Breast epithelium (tissue), 4 donors: ENCODE measurements around the gene GRIK4. TPM values are rescaled to one million over a fixed set of nuclear protein-coding genes. Genes with fewer than 3 reads are reported as not detected.

Experiments used
- DNase-seq, 2 donors: peaks; one replicate each; pipeline ENCODE4 v3.0.0-alpha.2; 2019; ENCODE audit warnings: low spot score in 2 of 2
- H3K27ac ChIP-seq, 2 donors: fragments of 200-600 bp; sonication (generic) in 1 of 2; one replicate each; pipeline ENCODE4 v1.5.1; 2016 to 2019; ENCODE audit warnings: mild to moderate bottlenecking in 1 of 2
- H3K27me3 ChIP-seq, 2 donors: fragments of 200-600 bp; sonication (generic) in 1 of 2; one replicate each; pipeline versions ENCODE4 v1.5.1 to v1.6.0; 2017 to 2019; ENCODE audit warnings: control low read depth in 1 of 2, mild to moderate bottlenecking in 1 of 2
- H3K36me3 ChIP-seq: fragments of 200-600 bp; one replicate; pipeline ENCODE4 v1.5.1; 2019
- H3K4me1 ChIP-seq, 2 donors: fragments of 200-600 bp; sonication (generic); one replicate each; pipeline ENCODE4 v1.5.1; 2016 to 2019; ENCODE audit warnings: control low read depth in 1 of 2
- H3K4me3 ChIP-seq, 3 donors: fragments of 200-600 bp; sonication (generic); 1 replicate in 2 of 3; 2 replicates in 1 of 3; pipeline ENCODE4 v1.5.1; 2016 to 2019; ENCODE audit warnings: mild to moderate bottlenecking in 3 of 3, moderate library complexity in 2 of 3
- H3K9me3 ChIP-seq, 2 donors: fragments of 200-600 bp; sonication (generic) in 1 of 2; one replicate each; pipeline ENCODE4 v1.5.1; 2016 to 2019; ENCODE audit warnings: control low read depth in 1 of 2
- CTCF ChIP-seq, 3 donors: fragments of 450-650 bp; IDR thresholded peaks; one replicate each; pipeline ENCODE4 v1.5.1; 2016 to 2017; ENCODE audit warnings: antibody characterized with exemption in 3 of 3, mild to moderate bottlenecking in 3 of 3, moderate library complexity in 3 of 3
- POLR2A ChIP-seq: fragments of 450-650 bp; IDR thresholded peaks from one replicate; pipeline ENCODE4 v1.6.1; 2016; ENCODE audit warnings: antibody characterized with exemption, mild to moderate bottlenecking, moderate library complexity
- POLR2AphosphoS5 ChIP-seq, 3 donors: sonication (generic); formaldehyde crosslinking; IDR thresholded peaks; one replicate each; pipeline ENCODE4 v1.6.1; 2017; ENCODE audit warnings: antibody characterized with exemption in 3 of 3
- intact Hi-C: fragments of 100-400 bp; cut with DNase I; formaldehyde crosslinking; loops from one replicate; pipeline ENCODE4 v1.15.1; 2023; ENCODE audit warnings: low total_unique reads
- total RNA-seq, 3 donors: library from RNA; depleted of rRNA; stranded (reverse); fragments of >200 nt; gene quantifications; one replicate each; pipeline ENCODE4 v1.1.0, GENCODE V29; 2016

The GRIK4 gene
- total RNA-seq, 3 donors from 2014 or later = 0.29 to 0.66 TPM; not detected in 1

DNA sequence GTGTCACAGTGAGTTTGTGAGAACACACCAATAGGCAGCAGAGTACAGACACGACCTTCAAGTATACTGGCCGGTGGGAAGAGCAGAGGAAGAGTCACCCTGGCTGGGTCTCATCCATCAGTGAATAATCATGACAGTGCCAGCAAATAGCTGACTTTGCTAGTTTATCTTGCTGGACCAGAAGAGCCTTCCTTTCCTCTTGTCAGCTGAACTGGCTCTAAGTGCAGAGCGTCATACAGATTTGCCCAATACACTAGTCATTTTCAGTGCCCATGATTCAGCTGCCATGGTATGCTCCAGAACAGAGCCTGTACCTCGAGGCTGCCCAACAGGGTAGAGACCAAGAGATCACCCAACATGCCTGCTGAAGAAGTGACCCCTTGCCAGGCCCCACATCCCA is 429.5 kb downstream of the GRIK4 start:
- Histone ChIP-seq H3K36me3 (no peaks in the 10 kb centered on the region), H3K27me3 (no peaks in the 10 kb centered on the region), H3K4me1 (no peaks in the 10 kb centered on the region), H3K27ac (no peak overlapping the region), H3K9me3 (peaks cover 11 to 16% of the 10 kb centered on the region in 2 donors), H3K4me3 (no peak overlapping the region)
- DNase-seq = no peak
- TF ChIP-seq CTCF (IDR thresholded peaks at IDR 0.05) = no peak
- TF ChIP-seq POLR2AphosphoS5 (IDR thresholded peaks at IDR 0.05) = no peak
- TF ChIP-seq POLR2A = no peak
- intact Hi-C loops = no loop called here

DNA sequence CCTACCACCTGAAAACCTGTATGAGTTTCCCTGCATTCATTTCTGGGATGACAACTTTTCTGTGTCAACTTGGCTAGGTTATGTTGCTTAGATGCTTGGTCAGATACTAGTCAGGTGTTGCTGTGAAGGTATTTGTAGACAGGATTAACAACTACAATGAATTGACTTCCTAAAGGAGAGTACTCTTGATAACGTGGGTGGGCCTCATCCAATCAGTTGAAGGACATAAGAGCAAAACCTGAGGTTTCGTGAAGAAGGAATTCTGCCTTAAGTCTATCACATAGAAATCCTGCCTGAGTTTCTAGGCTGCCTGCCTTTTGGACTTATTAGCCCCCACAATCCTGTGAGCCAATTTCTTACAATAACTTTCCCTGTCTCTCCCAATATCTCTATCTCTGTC is 431.2 kb downstream of the GRIK4 start:
- intact Hi-C loops = no loop called here
- Histone ChIP-seq H3K4me1 (no peaks in the 10 kb centered on the region), H3K9me3 (peaks cover 11 to 16% of the 10 kb centered on the region in 2 donors), H3K36me3 (no peaks in the 10 kb centered on the region), H3K27ac (no peak overlapping the region), H3K27me3 (no peaks in the 10 kb centered on the region), H3K4me3 (no peak overlapping the region)
- DNase-seq = no peak
- no peak for TF ChIP-seq POLR2AphosphoS5 (IDR thresholded peaks at IDR 0.05)
- TF ChIP-seq POLR2A = no peak
- TF ChIP-seq CTCF (IDR thresholded peaks at IDR 0.05) = no peak

- Histone ChIP-seq H3K9me3 (peaks cover 11 to 16% of the 10 kb centered on the region in 2 donors), H3K4me3 (no peak overlapping the region), H3K36me3 (no peaks in the 10 kb centered on the region), H3K27me3 (no peaks in the 10 kb centered on the region), H3K4me1 (no peaks in the 10 kb centered on the region), H3K27ac (no peak overlapping the region)
- TF ChIP-seq CTCF (IDR thresholded peaks at IDR 0.05) (no peak), POLR2A (no peak), POLR2AphosphoS5 (IDR thresholded peaks at IDR 0.05) (no peak)
- no peak for DNase-seq
- intact Hi-C loops = no loop called here
Measured at GRCh38 chr11:120945042-120945441, 433.5 kb downstream of the GRIK4 start.

DNA sequence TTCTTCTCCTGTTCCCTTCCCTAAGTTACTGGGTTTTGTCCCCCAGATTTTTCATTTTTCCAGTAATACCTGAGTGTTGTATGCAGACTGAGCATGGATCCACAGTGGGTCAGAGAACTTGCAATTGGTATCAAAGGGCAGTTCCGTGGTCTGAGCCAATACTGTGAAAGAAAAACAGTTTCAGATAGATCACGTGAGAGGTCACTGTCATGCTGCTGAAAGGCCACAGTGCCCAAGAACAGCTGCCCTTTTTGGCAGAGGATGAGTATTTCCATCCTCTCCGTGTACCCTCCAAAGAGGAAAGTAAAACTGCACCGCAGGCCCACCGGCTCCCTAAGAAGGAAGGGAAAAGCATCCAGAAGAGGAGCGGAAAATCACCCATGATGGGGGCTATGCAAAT is 439.3 kb downstream of the GRIK4 start:
- Histone ChIP-seq H3K4me3 (no peak overlapping the region), H3K36me3 (no peaks in the 10 kb centered on the region), H3K27ac (no peak overlapping the region), H3K4me1 (no peaks in the 10 kb centered on the region), H3K9me3 (no peaks in the 10 kb centered on the region), H3K27me3 (no peaks in the 10 kb centered on the region)
- intact Hi-C loops = no loop called here
- no peak for DNase-seq
- TF ChIP-seq POLR2AphosphoS5 (IDR thresholded peaks at IDR 0.05) = no peak
- TF ChIP-seq POLR2A = no peak
- no peak for TF ChIP-seq CTCF (IDR thresholded peaks at IDR 0.05)

- Histone ChIP-seq H3K9me3 (no peaks in the 10 kb centered on the region), H3K36me3 (no peaks in the 10 kb centered on the region), H3K27me3 (no peaks in the 10 kb centered on the region), H3K4me1 (no peaks in the 10 kb centered on the region), H3K27ac (no peak overlapping the region), H3K4me3 (peak overlapping the region in 2 of 3 donors; percentile 29 to 49)
- peak; percentile 70 to 79 for DNase-seq
- intact Hi-C loops = no loop called here
- TF ChIP-seq CTCF (IDR thresholded peaks at IDR 0.05) (peak; percentile 39 to 81 (median 63)), POLR2AphosphoS5 (IDR thresholded peaks at IDR 0.05) (no peak)
Measured at GRCh38 chr11:120952461-120953434, 441.2 kb downstream of the GRIK4 start.
